Fibroblast of pulmonary artery (primary cell): ENCODE measurements around the gene CHID1.

ENCODE experiments used
- DNase-seq: peaks from one replicate; pipeline ENCODE4 v3.0.0-alpha.2; 2010; ENCODE audit warnings: low read depth
- H3K4me3 ChIP-seq: replicated peaks from 2 replicates; pipeline ENCODE4 v1.5.1; 2011; ENCODE audit warnings: low read depth, mild to moderate bottlenecking, control low read depth, low read length, moderate library complexity
- TF ChIP-seq, protein P1 (sequence below): IDR thresholded peaks from 2 replicates; pipeline ENCODE4 v1.5.1; 2011; ENCODE audit warnings: mild to moderate bottlenecking, control low read depth, low read length, inconsistent platforms; ENCODE audit errors: missing control alignments

The CHID1 gene

GRCh38 chr11:856397-856796 is 54.2 kb downstream of the CHID1 start:
- H3K4me3 ChIP-seq: no peak overlapping the region
- DNase-seq: no peak
- TF ChIP-seq, protein P1, sequence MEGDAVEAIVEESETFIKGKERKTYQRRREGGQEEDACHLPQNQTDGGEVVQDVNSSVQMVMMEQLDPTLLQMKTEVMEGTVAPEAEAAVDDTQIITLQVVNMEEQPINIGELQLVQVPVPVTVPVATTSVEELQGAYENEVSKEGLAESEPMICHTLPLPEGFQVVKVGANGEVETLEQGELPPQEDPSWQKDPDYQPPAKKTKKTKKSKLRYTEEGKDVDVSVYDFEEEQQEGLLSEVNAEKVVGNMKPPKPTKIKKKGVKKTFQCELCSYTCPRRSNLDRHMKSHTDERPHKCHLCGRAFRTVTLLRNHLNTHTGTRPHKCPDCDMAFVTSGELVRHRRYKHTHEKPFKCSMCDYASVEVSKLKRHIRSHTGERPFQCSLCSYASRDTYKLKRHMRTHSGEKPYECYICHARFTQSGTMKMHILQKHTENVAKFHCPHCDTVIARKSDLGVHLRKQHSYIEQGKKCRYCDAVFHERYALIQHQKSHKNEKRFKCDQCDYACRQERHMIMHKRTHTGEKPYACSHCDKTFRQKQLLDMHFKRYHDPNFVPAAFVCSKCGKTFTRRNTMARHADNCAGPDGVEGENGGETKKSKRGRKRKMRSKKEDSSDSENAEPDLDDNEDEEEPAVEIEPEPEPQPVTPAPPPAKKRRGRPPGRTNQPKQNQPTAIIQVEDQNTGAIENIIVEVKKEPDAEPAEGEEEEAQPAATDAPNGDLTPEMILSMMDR: no peak

DNA sequence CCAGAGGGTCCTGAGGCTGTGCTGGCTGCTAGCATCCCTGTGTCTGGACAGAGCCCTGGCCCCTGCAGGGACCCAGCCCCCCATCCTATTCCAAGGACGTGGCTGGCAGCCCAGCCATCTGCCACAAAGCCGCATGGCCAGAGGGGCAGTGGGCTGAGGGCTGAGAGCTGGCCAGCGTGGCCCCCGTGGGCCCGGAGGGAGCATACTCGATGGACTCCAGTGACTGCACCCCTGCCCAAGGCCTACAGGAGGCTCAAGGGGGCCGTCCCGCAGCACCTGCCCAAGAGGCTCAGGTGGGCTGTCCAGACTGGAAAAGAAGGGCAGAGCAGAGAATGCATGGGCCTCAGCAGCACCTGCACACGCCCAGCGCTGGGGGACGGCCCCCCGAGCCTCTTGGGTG is 54.8 kb downstream of the CHID1 start:
- no peak overlapping the region for H3K4me3 ChIP-seq
- DNase-seq: no peak
- TF ChIP-seq, protein P1: no peak

GRCh38 chr11:855330-855674 is 55.3 kb downstream of the CHID1 start:
- TF ChIP-seq, protein P1: no peak
- no peak for DNase-seq
- no peak overlapping the region for H3K4me3 ChIP-seq

DNA sequence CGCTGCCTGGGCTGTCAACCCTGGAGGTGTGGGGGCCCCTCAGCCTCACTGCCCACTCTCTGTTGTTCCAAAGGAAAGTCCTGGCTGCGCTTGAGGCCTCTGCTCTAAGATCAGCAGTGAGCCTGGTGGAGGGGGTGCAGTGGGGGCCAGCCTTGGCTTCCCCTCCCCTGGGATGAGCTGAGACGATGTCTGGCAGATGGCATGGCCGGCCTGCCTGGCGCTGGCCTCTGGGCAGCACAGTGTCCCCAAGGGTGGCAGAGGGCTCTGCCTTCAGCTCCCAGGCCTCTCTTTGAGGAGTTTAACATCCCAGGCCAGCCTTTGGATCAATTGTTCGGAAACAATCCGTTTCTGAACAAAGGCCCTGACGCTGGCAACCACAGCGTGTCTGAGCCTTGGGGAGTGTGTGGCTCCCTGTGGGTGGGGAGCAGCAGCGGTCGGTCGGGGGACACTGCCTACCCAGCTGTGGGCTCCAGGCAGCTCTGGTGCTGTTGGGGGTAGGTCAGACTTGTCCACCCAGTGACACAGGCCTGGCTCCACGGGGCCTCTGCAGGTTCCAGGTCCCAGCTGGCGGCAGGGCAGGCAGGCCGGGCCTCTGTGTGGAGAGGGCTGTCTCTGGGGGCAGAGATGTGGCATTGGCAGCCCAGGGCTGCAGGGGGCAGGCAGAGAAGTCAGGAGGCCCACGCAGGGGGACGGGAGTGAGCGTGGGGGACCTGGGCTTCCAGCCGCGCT is 55.8 kb downstream of the CHID1 start:
- DNase-seq: no peak
- H3K4me3 ChIP-seq: no peak overlapping the region
- TF ChIP-seq, protein P1: no peak

DNA sequence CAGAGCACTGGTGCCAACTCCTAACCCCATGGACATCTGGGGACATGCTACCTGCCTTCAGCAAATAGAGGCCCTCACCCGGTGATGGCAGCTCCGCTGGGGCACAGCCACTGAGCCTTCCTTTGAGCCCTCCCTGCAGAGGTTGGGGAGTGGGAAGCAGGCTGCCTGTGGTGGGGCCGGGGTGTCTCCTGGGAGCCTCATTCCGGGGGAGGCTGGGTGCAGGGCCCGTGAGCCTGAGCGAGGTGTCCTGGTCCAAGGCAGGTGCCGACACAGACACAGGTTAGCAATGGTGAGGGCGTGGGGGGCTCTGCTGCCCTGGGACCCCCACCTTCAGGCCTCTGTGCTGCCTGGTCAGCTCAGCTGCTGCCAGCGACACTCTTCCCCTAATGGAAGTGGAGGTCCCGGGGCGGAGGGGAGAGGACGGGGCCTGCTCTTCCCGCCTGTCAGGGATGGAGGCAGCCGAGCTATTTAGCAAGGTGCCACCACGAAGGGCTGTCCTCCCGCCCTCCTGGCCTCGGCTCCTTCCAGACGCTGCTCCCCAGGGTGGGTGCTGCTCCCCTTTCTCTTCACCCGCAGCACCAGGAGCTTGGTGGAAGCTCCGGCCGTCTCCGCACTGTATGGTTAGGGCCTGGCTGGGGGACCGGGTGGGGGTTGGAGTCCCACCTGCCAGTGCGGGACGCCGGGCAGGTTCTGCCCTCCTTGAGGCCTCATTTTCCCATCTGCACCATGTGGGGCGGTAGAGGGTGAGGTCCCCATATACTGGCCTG is 56.7 kb downstream of the CHID1 start:
- TF ChIP-seq, protein P1: no peak
- H3K4me3 ChIP-seq: no peak overlapping the region

GRCh38 chr11:852762-853161 is 57.8 kb downstream of the CHID1 start:
- TF ChIP-seq, protein P1: no peak
- no peak overlapping the region for H3K4me3 ChIP-seq
- no peak for DNase-seq

More for the DNA sequence above, 56.7 kb downstream of the CHID1 start:
- DNase-seq: no peak
